Subcutaneous abdominal adipose tissue (tissue), 5 donors: ENCODE data around the gene AGAP1.

Experiments used
- H3K27ac ChIP-seq: one replicate; pipeline ENCODE4 v1.7.0; 2013; ENCODE audit warnings: low read depth, mild to moderate bottlenecking, inconsistent platforms, low read length, moderate library complexity
- H3K27me3 ChIP-seq, 5 donors: one replicate each; pipeline ENCODE4 v1.7.0; 2013; ENCODE audit warnings: low read length in 5 of 5, inconsistent platforms in 1 of 5; ENCODE audit not compliant: control insufficient read depth in 5 of 5, insufficient read depth in 4 of 5
- H3K36me3 ChIP-seq, 5 donors: one replicate each; pipeline ENCODE4 v1.7.0; 2013; ENCODE audit warnings: low read length in 5 of 5; ENCODE audit not compliant: control insufficient read depth in 5 of 5, insufficient read depth in 5 of 5
- H3K4me1 ChIP-seq, 5 donors: one replicate each; pipeline ENCODE4 v1.7.0; 2013; ENCODE audit warnings: low read length in 5 of 5, mild to moderate bottlenecking in 3 of 5, moderate library complexity in 1 of 5; ENCODE audit not compliant: control insufficient read depth in 5 of 5, insufficient read depth in 5 of 5
- H3K4me3 ChIP-seq, 5 donors: one replicate each; pipeline ENCODE4 v1.7.0; 2013; ENCODE audit warnings: low read length in 5 of 5, low read depth in 1 of 5
- H3K9ac ChIP-seq, 5 donors: one replicate each; pipeline ENCODE4 v1.7.0; 2013; ENCODE audit warnings: low read length in 5 of 5, mild to moderate bottlenecking in 4 of 5, moderate library complexity in 3 of 5
- H3K9me3 ChIP-seq, 5 donors: one replicate each; pipeline ENCODE4 v1.7.0; 2013; ENCODE audit warnings: low read length in 5 of 5; ENCODE audit not compliant: control insufficient read depth in 5 of 5
- donor health status: healthy.
- donor health status: healthy.
- donor health status: healthy.
- donor health status: healthy.
- donor health status: healthy.

The AGAP1 gene

DNA sequence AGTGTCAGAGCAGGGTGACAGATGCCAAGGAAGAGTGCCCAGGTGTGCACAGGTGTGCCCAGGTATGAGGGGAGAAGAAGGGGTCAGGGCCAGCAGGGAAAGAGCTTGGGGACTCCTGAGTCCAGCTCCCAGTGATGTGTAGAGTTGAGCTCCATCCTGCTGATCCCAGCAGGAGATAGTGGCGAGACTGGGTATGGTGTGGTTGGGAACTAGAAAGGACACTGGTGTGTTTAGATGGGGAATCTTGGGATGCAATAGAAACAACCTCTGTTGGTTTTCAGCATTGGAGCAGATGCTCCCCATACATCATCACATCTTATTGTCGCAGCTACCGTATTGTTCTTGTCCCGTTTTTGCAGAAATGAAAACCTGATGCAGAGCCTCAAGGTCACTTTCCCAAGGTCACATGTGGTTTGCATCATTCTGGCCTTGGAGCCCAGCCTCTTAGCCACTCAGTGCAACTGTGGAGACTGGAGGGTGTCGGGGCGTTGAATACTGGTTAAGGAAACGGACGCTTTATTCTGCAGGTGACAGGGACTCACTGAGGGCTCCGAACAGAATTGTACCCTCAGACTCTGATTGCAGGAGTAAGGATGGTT, 166.7 kb downstream of the AGAP1 start:
- Histone ChIP-seq H3K9ac (no peak overlapping the region), H3K9me3 (no peaks in the 10 kb centered on the region), H3K4me1 (peaks cover under 1 to 36% (median 24%) of the 10 kb centered on the region in 5 donors), H3K27ac (no peak overlapping the region), H3K36me3 (no peaks in the 10 kb centered on the region), H3K4me3 (no peak overlapping the region), H3K27me3 (peaks cover 0 to 8% (median 0%) of the 10 kb centered on the region in 5 donors)

DNA sequence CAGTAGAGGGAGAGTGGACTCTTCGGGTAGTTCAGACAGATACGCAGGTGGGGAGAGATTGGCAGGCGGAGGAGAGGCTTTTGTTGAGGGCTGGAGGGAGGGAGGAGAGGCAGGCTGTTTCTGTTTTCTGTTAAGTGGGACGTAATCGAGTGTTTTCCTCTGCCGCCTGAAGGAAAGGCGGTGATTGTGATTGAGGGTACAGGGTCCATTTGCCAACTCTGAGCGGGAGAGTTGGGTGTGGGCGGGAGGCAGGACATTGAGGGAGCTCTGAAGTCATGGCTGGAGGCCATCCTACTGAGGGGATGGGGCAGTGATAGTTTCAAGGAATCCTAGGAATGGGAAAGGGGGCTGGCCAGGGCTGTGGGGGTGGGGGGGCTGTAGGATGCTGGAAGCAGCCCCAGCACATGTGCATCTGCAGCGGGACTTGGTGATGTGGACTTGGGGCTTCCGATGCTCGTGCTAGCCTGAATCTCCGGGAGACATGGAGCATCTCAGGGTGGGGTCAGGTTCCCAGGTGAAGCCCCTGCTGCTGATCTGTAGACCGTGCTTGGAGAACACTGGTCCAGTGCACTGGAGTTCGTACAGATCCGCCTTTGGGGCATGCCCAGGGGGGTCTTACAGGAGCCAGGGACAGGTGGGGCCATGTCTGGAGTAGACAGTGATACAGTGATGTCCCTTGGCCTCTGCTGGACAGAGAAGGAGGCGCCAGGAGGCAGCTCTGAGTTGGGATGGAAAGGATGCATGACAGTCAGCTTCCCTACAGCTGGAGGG, 167.5 kb downstream of the AGAP1 start:
- Histone ChIP-seq H3K9me3 (no peaks in the 10 kb centered on the region), H3K9ac (no peak overlapping the region), H3K4me1 (peaks cover 2 to 43% (median 32%) of the 10 kb centered on the region in 5 donors), H3K27ac (no peak overlapping the region), H3K27me3 (peaks cover 0 to 8% (median 0%) of the 10 kb centered on the region in 5 donors), H3K4me3 (no peak overlapping the region), H3K36me3 (no peaks in the 10 kb centered on the region)

DNA sequence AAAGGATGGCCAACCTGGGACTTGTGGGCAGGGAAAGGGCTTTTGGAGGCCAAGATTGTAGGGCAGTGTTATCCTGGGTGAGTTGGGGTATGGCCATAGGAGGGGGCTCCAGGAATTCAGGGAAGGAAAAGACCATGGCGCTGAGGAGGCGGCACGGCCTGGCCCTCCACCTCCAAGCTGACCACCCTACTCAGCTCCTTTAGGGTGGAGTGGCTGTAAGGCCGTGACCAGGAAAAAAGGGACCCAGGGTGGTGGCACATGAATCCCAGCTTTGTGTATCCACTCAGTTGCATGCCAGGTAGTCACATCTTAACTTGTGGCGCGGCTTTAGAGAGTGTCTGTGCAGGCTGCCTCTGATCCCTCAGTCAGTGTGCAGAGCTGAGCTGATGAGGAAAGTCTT, 168.1 kb downstream of the AGAP1 start:
- H3K9me3 ChIP-seq: no peaks in the 10 kb centered on the region
- H3K4me3 ChIP-seq: no peak overlapping the region
- H3K36me3 ChIP-seq: no peaks in the 10 kb centered on the region
- H3K27me3 ChIP-seq: peaks cover 0 to 8% (median 0%) of the 10 kb centered on the region in 5 donors
- peaks cover 2 to 45% (median 33%) of the 10 kb centered on the region in 5 donors for H3K4me1 ChIP-seq
- no peak overlapping the region for H3K27ac ChIP-seq
- H3K9ac ChIP-seq: no peak overlapping the region

DNA sequence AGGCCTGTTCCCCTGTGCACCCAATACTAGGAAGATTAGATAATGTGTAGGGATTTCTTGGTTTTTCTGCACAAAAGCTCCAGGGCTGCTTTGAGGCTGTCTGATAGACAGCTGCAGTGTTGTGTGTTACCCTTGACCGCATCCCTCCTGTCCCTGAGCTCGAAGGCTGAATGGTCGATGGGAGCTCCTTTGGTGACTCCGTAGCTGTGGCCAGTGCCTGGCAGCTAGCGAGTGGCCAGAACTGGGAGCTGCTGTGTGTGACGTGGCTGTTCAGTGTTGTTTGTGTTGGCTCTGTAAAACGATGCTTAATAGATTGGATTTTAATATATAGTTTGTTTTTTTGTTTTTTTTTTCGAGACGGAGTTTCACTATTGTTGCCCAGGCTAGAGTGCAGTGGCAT, 170.0 kb downstream of the AGAP1 start:
- H3K4me1 ChIP-seq: peaks cover 2 to 44% (median 32%) of the 10 kb centered on the region in 5 donors

DNA sequence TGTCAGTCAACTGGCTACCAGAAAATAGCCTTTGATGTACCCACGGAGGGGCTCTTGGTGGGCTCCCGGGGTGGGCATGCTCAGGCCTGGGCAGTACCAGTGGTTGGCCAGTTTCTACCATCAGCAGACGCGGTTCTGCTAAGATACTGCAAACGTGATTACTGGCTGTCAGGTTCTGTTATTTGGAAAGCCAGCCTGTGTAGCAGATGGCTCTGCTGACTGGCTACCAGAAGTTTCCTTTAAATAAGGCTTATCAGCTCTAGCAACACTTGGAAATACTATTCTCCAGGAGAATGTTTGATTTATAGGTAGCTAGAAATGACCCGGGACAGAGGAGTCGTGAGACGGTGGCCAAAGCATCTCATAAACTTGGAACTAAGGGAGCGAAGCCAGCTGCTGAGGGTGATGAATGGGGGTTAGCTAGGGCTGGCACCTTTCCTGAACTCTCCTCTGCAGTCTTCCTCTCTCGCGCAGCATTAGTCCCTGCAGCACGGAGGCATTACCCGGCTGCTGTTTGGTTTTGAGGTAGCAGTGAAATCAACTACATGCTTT, 171.9 kb downstream of the AGAP1 start:
- Histone ChIP-seq H3K27ac (no peak overlapping the region), H3K27me3 (peaks cover 0 to 6% (median 0%) of the 10 kb centered on the region in 5 donors), H3K4me1 (peaks cover 2 to 30% (median 22%) of the 10 kb centered on the region in 5 donors), H3K9ac (peak overlapping the region in 1 of 5 donors; percentile 9), H3K4me3 (peak overlapping the region; percentile 4 to 49 (median 44)), H3K9me3 (no peaks in the 10 kb centered on the region), H3K36me3 (no peaks in the 10 kb centered on the region)

More for the DNA sequence above, 170.0 kb downstream of the AGAP1 start:
- no peak overlapping the region for H3K27ac ChIP-seq
- no peak overlapping the region for H3K4me3 ChIP-seq
- H3K9ac ChIP-seq: no peak overlapping the region
- H3K36me3 ChIP-seq: no peaks in the 10 kb centered on the region
- H3K27me3 ChIP-seq: peaks cover 0 to 8% (median 0%) of the 10 kb centered on the region in 5 donors
- no peaks in the 10 kb centered on the region for H3K9me3 ChIP-seq

DNA sequence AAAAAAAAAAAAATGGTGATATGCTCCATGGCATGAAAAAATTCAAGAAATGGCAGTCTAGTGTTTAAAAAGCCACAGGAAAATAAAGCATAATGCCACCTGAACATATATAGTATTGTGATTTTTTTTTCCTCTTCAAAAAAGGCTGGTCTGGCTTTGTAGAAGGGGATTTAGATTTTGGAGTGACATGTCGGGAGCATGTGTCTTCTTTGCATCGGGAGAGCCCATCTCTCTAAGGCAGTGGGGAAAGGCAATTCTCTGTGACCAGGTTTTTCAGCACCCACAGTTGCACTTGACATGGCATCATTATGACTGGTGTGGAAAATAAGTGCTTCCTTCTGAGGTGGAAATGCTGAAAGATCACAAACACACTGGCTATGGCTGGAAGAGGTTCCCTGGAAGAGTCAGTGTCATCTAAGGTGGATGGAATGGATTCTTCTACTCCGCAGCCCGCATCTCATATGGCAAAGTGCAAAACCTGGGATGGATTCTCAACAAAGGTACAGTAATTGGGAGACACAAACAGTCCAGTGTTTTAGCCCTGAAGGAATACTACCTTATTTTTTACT, 172.5 kb downstream of the AGAP1 start:
- Histone ChIP-seq H3K4me3 (peak overlapping the region; percentile 4 to 49 (median 44)), H3K9me3 (no peaks in the 10 kb centered on the region), H3K9ac (peak overlapping the region in 1 of 5 donors; percentile 9), H3K27ac (no peak overlapping the region), H3K4me1 (peaks cover 2 to 30% (median 27%) of the 10 kb centered on the region in 5 donors), H3K27me3 (peaks cover 0 to 5% (median 3%) of the 10 kb centered on the region in 5 donors), H3K36me3 (no peaks in the 10 kb centered on the region)

DNA sequence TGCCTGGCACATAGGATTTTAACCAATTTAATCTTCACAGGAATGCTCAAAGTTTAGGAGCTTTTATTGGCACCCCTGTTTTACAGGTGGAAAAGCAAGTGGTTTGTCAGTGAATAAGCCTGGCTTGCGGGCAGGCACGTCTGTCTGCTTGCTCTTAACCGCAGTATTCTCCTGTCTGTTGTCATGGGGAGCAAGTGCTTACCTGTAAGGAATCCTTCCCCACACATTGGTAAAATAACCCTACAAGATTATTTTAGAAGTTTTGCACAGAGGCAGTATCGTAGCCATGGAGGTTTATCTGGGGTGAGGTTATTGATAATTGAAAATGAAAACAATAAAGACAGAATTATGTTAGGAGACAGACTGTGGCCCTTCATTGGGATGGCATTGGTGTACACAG, 174.9 kb downstream of the AGAP1 start:
- Histone ChIP-seq H3K9me3 (no peaks in the 10 kb centered on the region), H3K27me3 (peaks cover 0 to 8% (median 7%) of the 10 kb centered on the region in 5 donors), H3K27ac (no peak overlapping the region), H3K36me3 (no peaks in the 10 kb centered on the region), H3K4me1 (peaks cover 2 to 40% (median 25%) of the 10 kb centered on the region in 5 donors), H3K9ac (peak overlapping the region in 1 of 5 donors; percentile 5), H3K4me3 (peak overlapping the region in 2 of 5 donors; percentile 18 to 38)

DNA sequence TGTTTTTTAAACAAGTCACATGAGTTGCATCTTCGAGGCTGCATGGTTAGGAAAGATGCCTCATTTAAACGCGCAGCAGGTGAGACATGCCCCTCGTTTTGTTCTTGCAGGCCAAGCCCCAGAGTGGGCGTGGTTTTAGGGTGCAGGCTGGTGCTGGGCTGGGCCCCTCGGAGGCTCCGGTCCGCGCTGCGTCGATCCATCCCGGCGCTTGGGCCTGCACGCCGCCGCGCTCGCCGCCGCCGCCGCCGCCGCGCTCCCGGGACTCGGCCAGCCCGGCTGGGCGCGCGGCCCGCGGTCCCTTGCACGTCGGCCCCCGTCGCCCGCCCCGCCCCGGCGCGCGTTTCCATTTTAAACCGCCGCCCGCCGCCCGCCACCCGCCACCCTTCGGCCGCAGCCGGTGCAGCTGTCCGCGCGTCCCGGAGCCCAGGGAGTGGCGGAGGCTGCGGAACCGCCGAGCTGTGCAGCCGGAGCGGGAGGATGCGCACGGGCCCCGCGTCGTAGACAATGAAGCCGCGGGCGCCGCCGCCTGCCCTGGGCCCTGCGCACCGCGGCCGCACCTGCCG, 175.5 kb downstream of the AGAP1 start:
- H3K4me1 ChIP-seq: peaks cover 2 to 40% (median 25%) of the 10 kb centered on the region in 5 donors
- no peak overlapping the region for H3K27ac ChIP-seq
- no peak overlapping the region for H3K9ac ChIP-seq
- H3K36me3 ChIP-seq: no peaks in the 10 kb centered on the region
- H3K27me3 ChIP-seq: peaks cover 0 to 8% (median 7%) of the 10 kb centered on the region in 5 donors
- H3K4me3 ChIP-seq: peak overlapping the region in 4 of 5 donors; percentile 54 to 63 (median 57)
- H3K9me3 ChIP-seq: no peaks in the 10 kb centered on the region

DNA sequence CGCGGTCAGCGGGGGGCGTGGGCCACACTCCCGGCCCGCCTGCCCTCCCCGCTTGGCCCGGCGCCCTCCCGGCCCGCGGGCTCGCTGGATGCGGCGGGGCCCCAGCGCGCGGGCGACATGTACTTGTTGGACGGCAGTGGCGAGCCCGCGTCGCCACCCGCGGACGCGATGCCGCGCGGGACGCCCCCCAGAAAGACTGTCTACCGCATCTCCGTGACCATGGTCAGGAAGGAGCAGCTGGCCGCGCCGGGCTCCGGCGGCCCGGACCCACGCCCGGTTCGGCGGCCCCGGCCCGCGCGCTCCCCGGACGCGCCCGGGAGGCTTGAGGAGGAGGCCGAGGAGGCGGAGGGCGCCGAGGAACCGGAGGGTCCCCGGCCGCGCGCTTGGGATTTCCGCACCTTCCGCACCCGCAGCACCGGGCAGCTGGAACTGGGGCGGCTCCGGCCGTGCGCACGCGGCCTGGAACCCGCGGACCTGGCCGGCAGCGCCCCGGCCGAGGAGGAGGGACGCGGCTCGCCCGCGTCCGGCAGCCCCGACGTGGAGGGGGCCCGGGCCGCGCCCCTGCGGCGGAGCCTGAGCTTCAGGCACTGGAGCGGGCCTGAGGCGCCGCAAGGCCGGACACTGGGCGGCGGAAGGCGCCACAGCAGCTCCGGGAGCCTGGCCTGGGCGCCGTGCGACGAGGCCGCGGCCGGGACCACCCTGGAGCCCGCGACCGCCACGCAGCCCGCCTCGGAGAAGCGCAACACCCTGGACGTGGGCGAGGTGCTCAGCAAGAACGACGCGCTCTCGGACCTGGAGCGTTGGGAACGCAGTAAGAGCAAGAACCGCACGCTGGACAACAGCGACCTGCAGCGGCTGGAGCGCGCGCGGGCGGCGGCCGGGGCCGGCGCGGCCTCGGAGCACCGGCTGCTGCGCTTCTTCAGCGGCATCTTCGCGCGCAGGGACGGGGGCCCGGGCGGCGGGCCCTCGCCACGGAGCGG, 176.4 kb downstream of the AGAP1 start:
- no peak overlapping the region for H3K27ac ChIP-seq
- no peaks in the 10 kb centered on the region for H3K9me3 ChIP-seq
- H3K27me3 ChIP-seq: peaks cover 0 to 8% (median 7%) of the 10 kb centered on the region in 5 donors
- H3K9ac ChIP-seq: peak overlapping the region in 1 of 5 donors; percentile 60
- peaks cover 2 to 32% (median 22%) of the 10 kb centered on the region in 5 donors for H3K4me1 ChIP-seq
- peak overlapping the region in 4 of 5 donors; percentile 54 to 69 (median 62) for H3K4me3 ChIP-seq
- no peaks in the 10 kb centered on the region for H3K36me3 ChIP-seq
